HG03064 (cell line): ENCODE results near the gene FAM81A.

Experiments used
- ATAC-seq: cut with Tn5 transposase; IDR thresholded peaks from one replicate; pipeline ENCODE4 v1.9.1; 2021; ENCODE audit warnings: low read depth; ENCODE audit not compliant: unreplicated experiment

FAM81A gene

DNA sequence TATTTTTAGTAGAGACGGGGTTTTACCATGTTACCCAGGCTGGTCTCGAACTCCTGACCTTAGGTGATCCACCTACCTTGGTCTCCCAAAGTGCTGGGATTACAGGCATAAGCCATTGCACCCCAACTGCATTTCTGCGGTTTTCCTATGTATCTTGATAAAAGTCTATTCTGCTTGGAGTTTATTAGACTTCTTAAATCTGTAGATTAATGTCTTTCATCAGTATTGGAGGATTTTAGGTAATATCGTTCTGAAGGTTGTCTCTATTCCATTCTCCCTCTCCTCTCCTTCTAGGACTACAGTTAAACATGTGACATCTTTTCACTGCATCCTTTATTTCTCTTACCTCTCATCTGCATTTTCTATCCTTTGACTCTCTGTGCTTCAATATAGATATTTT is 127.3 kb downstream of the FAM81A start:
- ATAC-seq = no peak

GRCh38 chr15:59567324-59567723 is 129.3 kb downstream of the FAM81A start:
- ATAC-seq = no peak

- no peak for ATAC-seq
Measured at GRCh38 chr15:59569477-59569876, 131.5 kb downstream of the FAM81A start.

DNA sequence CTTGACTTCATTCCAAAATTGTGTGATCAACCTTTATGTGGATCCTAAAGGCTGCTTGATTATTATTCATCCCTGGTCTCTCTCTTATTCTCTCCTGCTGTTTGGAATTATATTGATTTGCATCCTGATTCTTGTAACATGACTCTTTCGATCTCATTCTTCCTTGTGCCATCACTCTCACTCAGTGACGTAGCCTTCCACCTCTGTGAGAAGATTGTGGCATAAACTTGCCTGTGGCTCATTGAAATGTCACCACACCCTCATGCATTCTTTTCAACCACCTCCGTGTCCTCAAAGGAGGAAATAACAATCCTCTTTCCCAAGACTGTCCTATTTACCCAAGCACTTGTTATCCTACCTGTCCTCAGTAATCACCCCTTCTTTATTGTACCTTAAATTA is 132.3 kb downstream of the FAM81A start:
- ATAC-seq = no peak

- ATAC-seq = no peak
Measured at GRCh38 chr15:59571606-59572005, 133.6 kb downstream of the FAM81A start.
